GM18508 (cell line): Measurements from ENCODE around the gene KCNQ5.

Source experiments
- ATAC-seq: cut with Tn5 transposase; IDR thresholded peaks from one replicate; pipeline ENCODE4 v1.9.1; 2021; ENCODE audit warnings: moderate number of reproducible peaks; ENCODE audit not compliant: insufficient read depth, unreplicated experiment

Gene KCNQ5

DNA sequence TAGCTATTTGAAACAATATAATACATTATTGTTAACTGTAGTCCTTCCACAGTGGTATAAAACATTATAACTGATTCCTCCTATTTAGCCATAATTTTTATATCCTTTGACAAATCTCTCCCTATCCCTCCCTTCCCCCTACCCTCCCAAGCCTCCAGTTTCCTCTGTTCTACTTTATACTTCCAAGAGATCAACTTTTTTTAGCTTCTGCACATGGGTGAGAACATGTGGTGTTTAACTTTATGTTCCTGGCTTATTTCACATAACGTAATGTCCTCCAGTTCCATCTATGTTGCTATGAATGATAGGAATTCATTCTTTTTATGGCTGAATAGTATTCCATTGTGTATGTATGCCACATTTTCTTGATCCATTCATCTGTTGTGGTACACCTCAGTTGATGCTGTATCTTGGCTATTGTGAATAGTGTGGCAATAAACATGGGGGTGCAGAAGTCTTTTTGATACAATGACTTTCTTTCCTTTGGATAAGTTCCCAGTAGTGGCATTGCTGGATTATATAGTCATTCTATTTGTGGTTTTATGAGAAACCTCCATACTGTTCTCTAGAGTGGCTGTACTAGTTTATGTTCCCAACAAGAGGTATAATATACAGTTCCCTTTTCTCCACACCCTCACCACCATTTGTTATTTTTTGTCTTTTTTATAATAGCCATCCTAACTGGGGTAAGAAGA lies 205.0 kb downstream of the KCNQ5 start:
- ATAC-seq: no peak

DNA sequence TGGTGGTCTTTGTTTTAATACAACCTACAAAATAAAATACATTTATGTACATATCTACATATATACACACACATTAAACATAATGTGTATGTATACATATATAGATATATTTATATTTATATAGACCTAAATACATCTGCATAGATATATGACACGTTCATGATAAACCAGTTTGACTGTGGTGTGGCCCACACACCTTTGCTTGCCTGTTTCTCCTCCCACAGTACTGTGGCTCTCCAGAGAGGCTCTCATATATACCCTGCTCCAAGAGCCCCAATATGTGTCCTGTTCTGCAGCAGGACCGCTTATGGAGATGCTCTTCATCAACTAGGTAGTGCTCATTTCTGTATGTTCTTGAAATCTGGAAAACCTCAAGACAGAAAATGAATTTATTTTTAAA lies 207.0 kb downstream of the KCNQ5 start:
- ATAC-seq: no peak

DNA sequence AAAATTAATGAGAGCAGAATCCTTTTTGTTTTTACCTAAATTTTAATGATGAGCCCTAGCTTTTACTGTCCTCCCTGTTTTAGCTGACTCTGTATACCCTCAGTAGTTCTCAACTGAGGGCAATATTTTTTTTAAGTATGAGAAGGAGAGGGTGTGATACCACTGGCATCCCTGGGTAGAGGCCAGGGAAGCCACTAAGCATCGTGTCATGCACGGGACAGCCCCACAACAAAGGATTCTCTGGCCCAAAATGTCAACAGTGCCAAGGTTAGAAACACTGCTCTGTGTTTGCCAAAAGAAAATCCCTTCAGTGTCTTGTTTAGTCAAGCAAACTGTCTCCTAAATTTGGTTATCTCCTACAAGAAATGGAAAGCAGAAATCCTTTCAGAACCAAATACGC lies 210.4 kb downstream of the KCNQ5 start:
- no peak for ATAC-seq

DNA sequence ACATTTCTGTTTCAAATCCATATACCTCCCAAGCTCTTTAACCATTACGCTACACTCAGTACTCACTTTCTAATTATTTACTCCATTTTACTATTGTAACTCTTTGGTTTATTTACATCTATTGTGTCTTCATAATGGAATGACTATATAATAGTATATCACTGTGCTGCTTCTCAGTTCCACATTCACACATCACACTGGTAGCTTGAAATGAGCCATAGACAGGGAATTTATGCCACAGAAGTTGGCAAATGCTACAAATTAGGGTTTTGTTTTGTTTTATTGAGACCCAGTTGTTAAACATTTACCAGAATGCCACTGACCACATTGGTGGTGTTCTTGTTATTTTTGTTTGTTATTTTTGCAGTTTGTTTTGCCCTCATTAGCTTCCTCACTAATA lies 213.9 kb downstream of the KCNQ5 start:
- ATAC-seq: no peak

DNA sequence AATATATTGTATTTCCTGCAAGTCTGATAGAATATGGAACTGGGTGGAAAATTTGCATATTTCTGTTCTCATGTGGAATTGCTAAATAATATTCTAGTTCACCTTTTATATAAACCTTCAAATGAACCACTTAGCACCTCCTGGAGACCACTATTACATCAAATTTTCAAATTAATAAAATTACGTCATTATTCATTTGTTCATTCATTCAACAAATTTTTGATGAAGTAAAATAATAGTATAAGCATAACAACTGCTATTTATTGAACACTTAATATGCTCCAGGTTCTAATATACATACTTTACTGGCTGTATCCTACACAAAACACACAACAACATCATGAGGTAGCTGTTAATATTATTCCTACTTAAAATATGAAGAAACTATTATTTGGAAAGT lies 215.1 kb downstream of the KCNQ5 start:
- no peak for ATAC-seq

DNA sequence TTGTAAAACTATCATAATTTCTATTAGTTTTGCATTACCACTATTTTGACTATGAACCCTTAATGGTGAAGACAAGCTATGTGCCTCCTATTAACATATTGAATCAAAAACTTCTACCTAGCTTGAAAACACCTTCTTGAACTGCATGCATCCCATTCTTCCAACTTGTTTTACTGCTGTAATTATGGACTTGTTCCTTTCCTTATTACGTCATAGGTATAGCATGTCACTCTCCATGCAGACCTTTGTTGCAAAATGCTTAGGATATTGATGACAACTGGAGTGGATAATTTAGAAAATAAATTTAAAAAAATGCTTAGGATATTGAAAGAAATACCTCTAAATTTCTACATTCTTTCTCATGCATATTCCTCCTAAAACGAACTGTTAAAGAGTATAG lies 219.3 kb downstream of the KCNQ5 start:
- no peak for ATAC-seq

DNA sequence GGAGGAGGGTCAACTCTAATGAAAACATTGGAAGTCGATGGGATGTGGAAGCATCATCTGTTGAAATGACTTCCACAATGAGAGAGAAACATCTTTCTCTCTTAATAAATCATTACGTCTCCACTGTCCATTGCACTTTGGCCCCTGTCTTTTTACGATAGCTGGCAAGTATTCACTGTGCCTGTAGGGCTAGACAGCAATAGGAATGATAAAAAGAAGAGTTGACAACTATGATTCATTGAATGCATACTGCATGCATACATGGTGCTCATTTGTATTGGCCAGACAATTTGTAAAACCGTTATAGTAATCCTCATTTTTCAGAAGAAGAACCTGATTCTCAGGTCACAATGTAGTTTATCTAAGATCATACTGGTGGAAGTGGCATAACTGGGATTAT lies 220.3 kb downstream of the KCNQ5 start:
- no peak for ATAC-seq

DNA sequence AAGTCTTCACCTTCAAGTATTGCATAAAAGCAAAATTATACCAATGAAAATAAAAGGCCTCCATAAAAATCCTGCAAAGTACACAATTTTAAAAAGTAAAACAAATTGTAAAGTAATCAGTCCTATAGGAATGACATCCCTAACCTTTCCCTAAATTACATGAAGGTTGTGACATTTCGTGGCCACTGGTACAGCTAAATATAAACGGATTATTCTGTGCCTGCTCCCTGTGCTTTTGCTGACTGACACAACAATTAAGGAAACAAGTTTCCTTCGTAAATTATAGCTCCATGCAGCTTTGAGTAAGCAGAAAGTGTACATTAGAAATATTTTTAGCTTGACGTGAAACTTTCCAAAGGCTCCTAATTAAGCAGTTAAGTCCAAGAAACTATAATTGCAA lies 222.8 kb downstream of the KCNQ5 start:
- no peak for ATAC-seq

DNA sequence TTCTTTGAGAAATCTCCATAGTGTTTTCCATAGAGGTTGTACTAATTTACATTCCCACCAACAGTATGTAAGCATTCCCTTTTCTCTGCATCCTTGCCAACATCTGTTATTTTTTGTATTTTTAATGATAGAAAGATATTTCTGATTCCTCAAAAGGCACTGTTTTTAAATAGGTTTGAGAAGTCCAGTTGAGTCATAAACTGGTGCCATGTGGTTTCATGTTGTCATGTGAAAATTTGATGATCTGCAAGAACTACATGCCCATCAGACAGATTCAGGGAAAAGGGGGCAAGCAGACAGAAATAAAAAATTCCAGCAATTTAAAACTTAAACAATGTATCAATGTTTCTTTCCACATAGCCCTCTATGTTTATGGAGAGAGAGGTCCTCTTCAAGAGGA lies 227.5 kb downstream of the KCNQ5 start:
- ATAC-seq: no peak

DNA sequence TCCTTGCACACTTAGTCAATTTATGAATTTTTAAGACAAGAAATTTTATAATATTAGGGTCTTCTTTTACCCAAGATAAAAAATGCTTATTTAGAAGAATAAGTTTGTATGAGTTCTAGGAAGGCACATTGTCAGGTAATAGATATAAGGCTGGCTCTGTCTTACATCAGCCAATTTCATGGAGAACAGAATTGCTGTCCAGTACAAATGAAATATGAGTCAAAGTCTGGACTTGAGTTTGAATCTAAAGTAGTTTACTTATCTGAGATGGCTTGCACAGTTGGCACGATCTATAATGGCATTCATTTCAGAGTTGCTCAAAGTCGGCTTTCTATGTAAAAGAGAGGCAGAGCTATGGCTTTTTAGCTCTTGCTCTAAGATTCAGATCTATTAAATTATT lies 228.2 kb downstream of the KCNQ5 start:
- ATAC-seq: no peak

DNA sequence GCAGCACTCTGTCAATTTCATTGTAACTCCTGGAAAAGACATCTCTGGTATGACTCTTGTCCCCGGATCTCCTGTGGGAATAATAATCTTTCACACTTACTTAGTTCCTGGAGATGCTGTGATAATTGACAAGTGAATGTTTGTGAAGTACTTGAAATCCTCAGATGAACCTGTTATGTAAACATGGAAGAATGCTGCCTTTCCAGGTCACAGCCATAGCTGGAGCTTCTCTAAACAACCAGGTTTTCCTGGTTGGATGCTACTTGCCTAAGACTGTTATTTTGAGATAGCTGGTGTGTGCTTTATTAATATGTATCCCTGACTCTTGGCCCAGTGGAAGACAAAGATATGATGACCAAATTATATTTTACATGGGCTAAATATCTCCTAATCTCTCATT lies 228.6 kb downstream of the KCNQ5 start:
- ATAC-seq: no peak

DNA sequence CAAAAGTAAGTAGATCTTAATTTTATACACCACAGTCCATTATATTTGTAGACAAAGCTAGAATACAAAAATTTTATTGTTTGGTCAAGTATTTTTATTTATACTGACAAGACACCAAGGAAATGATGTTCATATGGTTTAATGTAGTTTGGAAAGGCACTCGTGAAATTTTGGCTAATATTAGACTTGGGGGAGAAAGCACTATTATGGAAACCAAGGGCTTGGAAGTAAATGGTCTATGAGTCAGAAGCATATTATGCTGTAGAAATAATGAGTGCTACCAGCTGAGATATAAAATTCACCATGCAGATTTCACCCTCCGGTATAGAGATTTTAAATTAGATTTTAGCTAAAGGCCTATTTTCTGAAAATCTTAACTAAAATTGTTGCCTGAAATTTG lies 233.6 kb downstream of the KCNQ5 start:
- no peak for ATAC-seq

DNA sequence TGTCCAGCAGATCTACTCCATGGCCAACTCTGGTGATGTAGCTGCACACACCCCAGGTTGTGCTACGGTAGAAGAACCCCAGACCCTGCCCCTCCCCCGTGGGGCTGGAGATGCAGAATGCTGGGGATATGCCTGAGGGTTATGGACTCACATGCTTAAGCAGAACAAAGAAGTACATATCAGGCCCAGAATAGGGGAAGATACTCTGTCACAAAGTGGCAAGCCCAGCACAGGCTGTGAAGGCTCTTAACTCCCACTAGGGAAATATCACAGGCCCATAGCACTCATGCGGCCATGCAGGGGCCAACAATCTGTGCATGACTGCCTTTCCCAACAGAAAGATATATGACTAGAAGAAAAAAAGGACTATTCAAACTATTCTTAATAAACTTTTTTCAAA lies 234.9 kb downstream of the KCNQ5 start:
- no peak for ATAC-seq

DNA sequence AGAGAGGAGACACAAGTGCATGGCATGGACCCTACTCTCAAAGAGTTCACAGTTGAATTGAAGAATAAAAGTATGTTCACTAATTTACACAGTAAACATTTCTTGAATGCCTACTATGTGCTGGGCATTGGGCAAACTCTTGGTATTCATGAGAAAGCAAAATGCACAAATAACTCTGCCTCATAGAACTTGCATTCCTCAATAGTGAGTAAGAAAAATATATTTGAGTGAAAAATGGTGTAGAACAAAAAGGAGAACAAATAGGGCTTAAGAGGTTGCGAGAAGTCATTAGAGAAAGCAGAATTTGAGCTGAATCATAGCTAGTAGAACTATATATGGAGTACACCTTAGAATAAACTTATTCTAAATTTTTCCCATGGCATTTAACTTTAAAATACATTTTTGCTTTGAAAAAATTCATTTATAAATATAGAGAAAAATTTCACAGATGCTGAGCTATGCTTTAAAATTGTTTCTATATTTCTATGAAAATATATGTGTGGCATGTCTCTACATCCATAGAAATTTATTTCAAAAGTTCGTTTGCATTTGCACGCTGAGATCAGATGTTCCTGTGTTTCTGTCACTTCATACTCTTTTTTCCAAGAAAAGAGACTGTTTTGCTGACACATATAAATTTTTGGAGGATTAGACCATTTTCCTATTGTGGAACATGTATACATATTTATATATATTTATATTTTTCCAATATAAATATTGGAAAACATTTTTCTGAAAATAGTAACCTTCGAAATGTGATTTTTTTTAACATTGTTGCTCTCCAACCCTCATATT lies 236.1 kb downstream of the KCNQ5 start:
- no peak for ATAC-seq

DNA sequence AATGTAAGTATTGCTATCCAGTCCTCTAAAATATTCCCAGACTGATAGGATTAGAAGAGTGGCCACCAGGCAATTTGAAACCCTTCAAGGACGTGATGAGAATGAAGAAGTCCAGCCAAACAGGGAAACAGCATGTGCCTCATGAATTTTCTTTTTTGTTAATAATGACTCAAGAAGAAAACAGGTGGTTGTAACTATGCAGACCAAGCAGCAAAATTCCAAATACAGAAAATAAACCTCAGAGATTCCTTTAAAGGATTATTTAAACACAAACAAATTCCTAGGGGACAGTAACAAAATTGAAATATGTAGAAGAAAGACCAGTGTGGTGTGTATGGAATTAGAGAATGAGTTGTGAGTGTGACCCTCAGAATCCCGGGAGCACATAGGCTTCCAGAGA lies 239.2 kb downstream of the KCNQ5 start:
- no peak for ATAC-seq

DNA sequence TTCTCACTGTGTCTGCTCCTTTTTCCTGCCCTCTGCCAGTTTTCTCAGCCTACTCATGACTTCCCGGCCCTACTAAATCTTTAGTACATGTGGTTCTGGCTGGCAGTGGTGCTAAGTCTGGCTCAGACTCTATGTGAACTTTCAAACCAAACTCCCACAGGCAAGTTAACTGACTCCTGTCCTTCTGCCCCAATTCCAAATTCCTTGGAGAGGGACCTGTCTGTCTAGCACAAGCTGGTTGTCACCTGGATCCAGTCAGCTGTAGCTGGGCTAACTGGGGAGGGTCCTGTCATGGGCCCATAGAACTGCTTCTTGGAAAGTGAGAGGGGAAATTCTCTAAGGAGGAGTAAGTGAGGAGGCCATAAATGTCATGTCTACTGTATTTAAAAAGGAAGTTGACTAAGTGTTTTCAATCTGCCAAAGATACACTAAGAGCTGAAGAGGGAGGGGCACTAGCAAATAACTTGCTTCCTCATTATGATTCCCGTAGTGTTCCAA lies 240.1 kb downstream of the KCNQ5 start:
- ATAC-seq: no peak

DNA sequence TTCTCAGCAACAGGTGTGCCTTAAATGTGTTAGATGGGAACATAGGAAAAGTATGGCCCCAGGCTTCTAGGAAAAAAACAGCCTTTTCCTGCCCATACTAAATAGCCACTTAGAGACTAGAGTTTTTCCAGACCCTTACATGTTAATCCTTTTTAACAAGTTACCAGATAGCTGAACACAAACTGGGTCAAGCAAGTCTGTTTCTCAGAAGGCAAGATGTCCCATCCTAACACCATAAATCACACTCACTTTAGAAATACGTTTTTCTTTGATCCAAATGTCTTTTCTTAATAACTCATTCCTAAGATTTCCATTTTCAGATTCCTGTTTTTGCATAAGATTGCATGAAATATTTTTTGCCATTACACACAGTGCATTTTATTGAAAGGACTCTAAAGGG lies 241.3 kb downstream of the KCNQ5 start:
- ATAC-seq: no peak

DNA sequence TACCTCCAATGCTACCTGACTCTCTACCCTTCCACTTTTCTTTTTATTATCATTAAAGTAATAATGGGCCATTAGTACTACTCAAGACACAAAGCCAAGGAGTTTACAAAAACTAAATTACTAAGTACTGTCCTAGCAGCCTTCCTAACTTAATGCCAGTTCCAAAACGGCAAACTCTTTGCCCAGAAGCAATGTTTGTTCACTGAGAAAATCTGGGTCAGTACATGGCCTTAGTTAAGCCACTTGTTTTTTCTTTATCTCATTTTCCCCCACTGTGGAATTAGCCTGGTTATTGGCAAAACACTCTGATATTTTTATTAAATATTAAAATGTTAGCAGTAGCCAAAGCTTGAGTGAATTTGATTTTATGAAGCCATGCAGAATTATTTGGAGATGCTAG lies 242.4 kb downstream of the KCNQ5 start:
- no peak for ATAC-seq

DNA sequence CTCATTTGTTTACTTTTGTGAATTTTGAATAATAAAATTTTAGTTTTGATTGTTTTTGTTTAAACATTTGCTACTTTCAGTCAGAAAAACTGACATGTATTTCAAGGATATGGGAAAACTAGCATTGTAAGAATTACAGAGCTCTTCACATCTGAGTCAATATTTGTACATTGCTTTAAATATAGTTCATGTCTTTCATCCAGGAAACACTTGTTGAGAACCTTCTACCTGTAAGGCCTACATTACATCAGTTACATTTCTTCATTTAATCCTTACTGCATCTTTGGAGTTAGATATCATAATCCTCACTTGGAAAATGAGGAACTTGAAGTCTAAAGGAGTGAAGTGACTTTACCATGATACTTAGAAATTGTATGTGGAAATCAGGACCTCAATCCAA lies 242.9 kb downstream of the KCNQ5 start:
- no peak for ATAC-seq

DNA sequence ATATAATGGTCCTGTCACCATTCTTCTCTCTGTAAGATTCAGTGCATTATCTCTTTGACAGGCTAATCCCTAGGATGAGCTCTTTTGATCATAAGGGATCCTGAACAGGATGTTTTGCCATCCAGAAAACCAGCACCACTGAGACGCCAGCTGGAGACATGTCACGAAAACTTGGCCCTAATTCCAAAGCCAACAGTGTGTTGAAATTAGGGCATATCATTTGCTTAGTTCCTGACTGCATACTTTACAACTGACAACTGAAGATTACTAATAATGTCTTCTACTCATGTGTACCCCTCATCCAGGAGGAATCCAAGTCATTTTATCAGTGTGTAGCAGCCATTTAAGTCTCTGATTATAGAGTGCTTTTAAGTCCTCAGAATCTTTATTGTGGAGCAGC lies 243.6 kb downstream of the KCNQ5 start:
- no peak for ATAC-seq

DNA sequence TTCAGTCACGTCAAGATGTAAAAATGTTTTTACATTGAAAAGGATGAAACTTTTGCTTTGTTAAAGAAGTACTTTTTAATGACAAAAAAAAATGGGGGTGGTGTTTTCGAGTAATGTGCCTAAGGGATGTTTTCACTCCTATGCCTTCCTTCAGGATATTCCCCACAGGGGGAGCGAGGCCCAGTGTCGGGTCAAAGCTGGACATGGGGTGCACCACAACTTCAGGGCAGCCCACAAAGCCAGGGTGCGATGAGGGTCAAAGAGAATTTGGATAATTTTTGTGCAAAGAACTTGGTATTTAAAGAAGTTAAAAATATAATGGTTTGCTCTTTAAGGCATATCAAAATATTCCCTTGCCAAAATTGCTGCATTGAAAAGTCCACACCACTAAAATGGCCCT lies 247.8 kb downstream of the KCNQ5 start:
- ATAC-seq: no peak

DNA sequence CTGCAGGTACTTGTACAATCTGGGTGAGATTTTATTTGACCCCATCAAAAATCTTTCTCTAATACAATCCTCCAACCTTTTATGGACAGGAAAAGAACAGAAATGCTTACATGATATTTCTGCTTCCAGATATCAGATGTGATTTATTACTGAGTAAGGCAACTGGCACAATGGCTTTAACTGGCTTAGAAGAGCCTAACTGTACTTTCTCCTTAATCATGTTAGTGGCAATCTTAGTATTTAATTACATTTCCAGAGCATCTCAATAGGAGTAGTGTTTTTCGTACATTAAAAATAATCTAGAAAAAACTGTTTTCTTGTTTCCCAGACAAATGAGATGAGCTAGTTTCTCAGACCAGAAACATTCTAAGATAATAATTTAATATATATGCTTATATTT lies 251.6 kb downstream of the KCNQ5 start:
- no peak for ATAC-seq
